Dermis lymphatic vessel endothelial cell (primary cell): ENCODE measurements around the gene FUT3. TPM values are rescaled to one million over a fixed set of nuclear protein-coding genes. Genes with fewer than 3 reads are reported as not detected.

ENCODE experiments used
- total RNA-seq: library from RNA; depleted of rRNA; stranded (reverse); fragments of >200 nt; gene quantifications from 2 replicates; pipeline ENCODE4 v1.2.1, GENCODE V29; 2014

FUT3 gene
- not detected in 2 replicates for total RNA-seq

DNA sequence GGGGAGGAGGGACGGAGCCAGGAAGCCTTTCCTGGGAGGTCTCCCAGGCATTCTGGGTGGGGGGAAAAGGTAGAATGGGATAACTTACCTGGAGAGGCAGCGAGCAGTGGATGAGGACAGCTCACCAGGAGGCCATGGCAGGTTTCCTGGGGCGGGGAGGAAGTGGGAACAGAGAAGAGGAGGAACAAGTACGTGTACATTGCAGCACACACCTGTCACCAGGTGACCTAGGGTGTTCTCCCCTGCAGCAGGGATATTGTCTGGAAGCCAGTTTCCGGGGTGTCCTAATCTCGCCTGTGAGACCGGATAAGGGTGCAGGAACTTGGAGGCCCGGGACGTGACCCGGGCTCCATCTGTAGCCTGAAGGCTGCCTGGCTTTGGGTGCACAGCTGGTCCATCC is at the start of gene FUT3:
FUT3 (minus strand) TSS at position 148 of the 400 bp plus-strand sequence.

GRCh38 chr19:5839065-5840017 is 11.9 kb downstream of the FUT3 start, which contains the start of gene FUT6:
TSS of gene FUT6 (minus strand) at chr19:5839702. CDS start at chr19:5832567, 7,135 bp downstream.

DNA sequence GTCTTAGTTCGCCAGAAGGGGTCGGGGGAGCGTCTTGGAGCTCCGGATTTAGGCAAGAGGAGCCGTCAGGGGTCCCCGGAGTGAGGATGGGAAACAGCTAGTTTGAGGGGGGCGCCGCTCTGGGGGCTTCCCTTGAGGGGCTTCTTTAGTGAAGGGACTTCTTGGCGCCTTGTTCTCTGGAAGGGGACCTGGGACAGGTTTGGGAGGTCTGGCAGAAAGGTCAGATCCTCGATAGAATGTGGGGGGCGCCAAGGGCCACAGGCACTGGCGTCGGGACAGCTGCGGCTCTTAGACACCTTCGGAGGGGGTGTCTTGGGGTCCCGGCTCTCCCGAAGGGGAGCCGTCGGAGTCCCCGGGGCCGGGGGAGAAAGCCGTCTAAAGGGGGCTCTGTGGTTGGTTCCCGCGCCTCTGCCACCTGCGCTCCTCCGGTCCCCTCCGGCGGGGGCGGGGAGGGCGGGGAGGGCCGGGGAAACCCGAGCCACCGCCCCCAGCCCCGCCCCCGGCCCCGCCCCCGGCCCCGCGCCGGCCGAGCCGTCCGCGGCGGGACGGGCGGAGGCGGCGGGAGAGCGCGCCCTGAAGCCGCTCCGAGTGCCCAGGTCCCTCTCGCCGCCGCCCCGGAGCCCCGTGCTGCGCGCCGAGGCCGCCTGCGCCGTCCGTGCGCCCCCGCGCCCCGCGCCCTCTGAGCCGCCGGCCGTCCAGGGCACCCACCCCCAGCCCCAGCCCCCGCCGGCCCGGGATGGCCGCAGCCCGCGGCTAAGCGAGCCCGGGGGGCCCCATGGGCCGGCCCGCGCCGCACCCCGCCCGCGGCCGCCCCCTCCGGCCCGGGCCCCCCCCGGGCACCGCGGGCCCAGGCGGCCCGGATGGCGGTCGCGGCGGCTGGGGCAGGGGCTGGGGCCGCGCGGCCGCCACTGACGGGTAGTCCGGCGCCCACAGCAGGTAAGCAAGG is 46.5 kb downstream of the FUT3 start, which contains the start of gene NRTN:
NRTN (plus strand) TSS at position 552 of the 946 bp plus-strand sequence. CDS start 19,099 bp downstream, outside the sequence.

Other genes starting within 250 kb of the FUT3 start
- 24.6 and 30.2 TPM in 2 replicates for gene SAFB2, start 228.7 kb downstream of the FUT3 start, total RNA-seq
- 35.5 and 49.9 TPM in 2 replicates for gene SAFB, start 228.4 kb downstream of the FUT3 start, total RNA-seq
- gene MICOS13, start 170.9 kb downstream of the FUT3 start, total RNA-seq = 26.2 and 71.1 TPM in 2 replicates
- 3.7 and 6.1 TPM in 2 replicates for gene HSD11B1L, start 170.4 kb downstream of the FUT3 start, total RNA-seq
- 575 and 962 TPM in 2 replicates for gene RPL36, start 161.2 kb downstream of the FUT3 start, total RNA-seq
- 47.4 and 48.4 TPM in 2 replicates for gene LONP1, start 131.3 kb downstream of the FUT3 start, total RNA-seq
- gene CATSPERD, start 130.8 kb downstream of the FUT3 start, total RNA-seq = not detected in 2 replicates
- gene PRR22, start 66.7 kb downstream of the FUT3 start, total RNA-seq = 0.26 and 0.33 TPM in 2 replicates
- 20.8 and 27.1 TPM in 2 replicates for gene DUS3L, start 60.3 kb downstream of the FUT3 start, total RNA-seq
- 0.26 and 0.65 TPM in 2 replicates for gene NRTN, start 46.4 kb downstream of the FUT3 start, total RNA-seq
- not detected in 2 replicates for gene FUT6, start 11.7 kb downstream of the FUT3 start, total RNA-seq
- not detected in 2 replicates for gene FUT5, start 19.1 kb upstream of the FUT3 start, total RNA-seq
- 174 and 234 TPM in 2 replicates for gene NDUFA11, start 52.3 kb upstream of the FUT3 start, total RNA-seq
- gene VMAC, start 53.4 kb upstream of the FUT3 start, total RNA-seq = 5.9 and 7.9 TPM in 2 replicates
- 3.3 and 4.9 TPM in 2 replicates for gene CAPS, start 62.8 kb upstream of the FUT3 start, total RNA-seq
- 26.3 and 29.0 TPM in 2 replicates for gene RANBP3, start 126.7 kb upstream of the FUT3 start, total RNA-seq